Tibial nerve (tissue), 3 donors: ENCODE results near the gene SYT1.

ENCODE experiments used
- POLR2A ChIP-seq, 2 donors: fragments of 450-650 bp; IDR thresholded peaks; one replicate each; pipeline ENCODE4 v1.6.1; 2017; ENCODE audit warnings: antibody characterized with exemption in 2 of 2, mild to moderate bottlenecking in 2 of 2, moderate library complexity in 2 of 2
- TF ChIP-seq, protein P1 (sequence below), 5 experiments: fragments of 200-600 bp in 3 of 5; fragments of 450-650 bp in 2 of 5; sonication (generic) in 3 of 5; IDR thresholded peaks; one replicate each; pipeline ENCODE4 v1.5.1; 2016 to 2019; ENCODE audit warnings: antibody characterized with exemption in 5 of 5, mild to moderate bottlenecking in 3 of 5, moderate library complexity in 2 of 5

DNA sequence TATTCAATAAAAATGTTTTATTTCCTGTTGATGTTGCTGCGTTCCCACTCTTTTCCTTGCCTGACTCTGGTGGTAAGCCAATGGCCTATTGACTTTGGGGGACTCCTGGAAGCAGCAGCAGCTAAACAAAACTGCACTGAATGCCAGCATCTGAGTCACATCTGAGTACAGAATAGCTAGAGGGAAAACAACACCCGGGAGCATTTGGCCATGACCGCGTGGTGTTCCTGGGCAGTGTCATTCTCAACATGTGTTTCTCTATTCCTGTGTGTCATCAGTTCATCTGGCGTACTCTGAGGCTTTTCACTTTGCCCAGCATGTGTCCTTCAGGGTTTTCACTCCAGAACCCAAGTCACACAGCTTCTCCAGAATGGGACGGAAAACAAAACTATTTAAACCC, 587.4 kb downstream of the SYT1 start:
- TF ChIP-seq POLR2A (IDR thresholded peaks at IDR 0.05), result no peak
- TF ChIP-seq, protein P1, sequence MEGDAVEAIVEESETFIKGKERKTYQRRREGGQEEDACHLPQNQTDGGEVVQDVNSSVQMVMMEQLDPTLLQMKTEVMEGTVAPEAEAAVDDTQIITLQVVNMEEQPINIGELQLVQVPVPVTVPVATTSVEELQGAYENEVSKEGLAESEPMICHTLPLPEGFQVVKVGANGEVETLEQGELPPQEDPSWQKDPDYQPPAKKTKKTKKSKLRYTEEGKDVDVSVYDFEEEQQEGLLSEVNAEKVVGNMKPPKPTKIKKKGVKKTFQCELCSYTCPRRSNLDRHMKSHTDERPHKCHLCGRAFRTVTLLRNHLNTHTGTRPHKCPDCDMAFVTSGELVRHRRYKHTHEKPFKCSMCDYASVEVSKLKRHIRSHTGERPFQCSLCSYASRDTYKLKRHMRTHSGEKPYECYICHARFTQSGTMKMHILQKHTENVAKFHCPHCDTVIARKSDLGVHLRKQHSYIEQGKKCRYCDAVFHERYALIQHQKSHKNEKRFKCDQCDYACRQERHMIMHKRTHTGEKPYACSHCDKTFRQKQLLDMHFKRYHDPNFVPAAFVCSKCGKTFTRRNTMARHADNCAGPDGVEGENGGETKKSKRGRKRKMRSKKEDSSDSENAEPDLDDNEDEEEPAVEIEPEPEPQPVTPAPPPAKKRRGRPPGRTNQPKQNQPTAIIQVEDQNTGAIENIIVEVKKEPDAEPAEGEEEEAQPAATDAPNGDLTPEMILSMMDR (IDR thresholded peaks at IDR 0.05), result no peak
